HEK293 (cell line): Measurements from ENCODE around the gene MCAT.

Source experiments
- GLI4 ChIP-seq: fragments of 450-650 bp; formaldehyde crosslinking; IDR thresholded peaks from 2 replicates; pipeline ENCODE4 v1.5.1; 2016; ENCODE audit warnings: missing biosample characterization, missing genetic modification characterization
- HOXA7 ChIP-seq: sonication (generic); formaldehyde crosslinking; IDR thresholded peaks from 2 replicates; pipeline ENCODE4 v1.8.1; 2022; ENCODE audit warnings: missing genetic modification reagents, borderline replicate concordance
- KLF17 ChIP-seq: fragments of 450-650 bp; formaldehyde crosslinking; IDR thresholded peaks from 2 replicates; pipeline ENCODE4 v1.5.1; 2016; ENCODE audit warnings: missing biosample characterization, missing genetic modification characterization
- OVOL3 ChIP-seq: fragments of 450-650 bp; formaldehyde crosslinking; IDR thresholded peaks from 2 replicates; pipeline ENCODE4 v1.5.1; 2016; ENCODE audit warnings: missing biosample characterization, missing genetic modification characterization
- PRDM10 ChIP-seq: fragments of 450-650 bp; formaldehyde crosslinking; IDR thresholded peaks from 2 replicates; pipeline ENCODE4 v1.5.1; 2016; ENCODE audit warnings: missing biosample characterization, missing genetic modification characterization
- ZBTB10 ChIP-seq: fragments of 450-650 bp; formaldehyde crosslinking; IDR thresholded peaks from 2 replicates; pipeline ENCODE4 v1.5.1; 2016; ENCODE audit warnings: missing biosample characterization, missing genetic modification characterization
- ZBTB17 ChIP-seq: fragments of 450-650 bp; formaldehyde crosslinking; IDR thresholded peaks from 2 replicates; pipeline ENCODE4 v1.5.1; 2016; ENCODE audit warnings: missing biosample characterization, missing genetic modification characterization
- ZBTB48 ChIP-seq: fragments of 450-650 bp; formaldehyde crosslinking; IDR thresholded peaks from 2 replicates; pipeline ENCODE4 v1.5.1; 2016; ENCODE audit warnings: missing biosample characterization, missing genetic modification characterization
- ZBTB8A ChIP-seq: fragments of 450-650 bp; formaldehyde crosslinking; IDR thresholded peaks from 2 replicates; pipeline ENCODE4 v1.5.1; 2016; ENCODE audit warnings: missing biosample characterization, missing genetic modification characterization
- ZFP69B ChIP-seq: fragments of 450-650 bp; formaldehyde crosslinking; IDR thresholded peaks from 2 replicates; pipeline ENCODE4 v1.5.1; 2016; ENCODE audit warnings: missing biosample characterization, missing genetic modification characterization
- ZNF24 ChIP-seq: fragments of 450-650 bp; formaldehyde crosslinking; IDR thresholded peaks from 2 replicates; pipeline ENCODE4 v1.5.1; 2016; ENCODE audit warnings: missing biosample characterization, missing genetic modification characterization
- ZNF324 ChIP-seq: fragments of 450-650 bp; formaldehyde crosslinking; IDR thresholded peaks from 2 replicates; pipeline ENCODE4 v1.5.1; 2016; ENCODE audit warnings: missing biosample characterization, missing genetic modification characterization
- ZNF335 ChIP-seq: fragments of 450-650 bp; formaldehyde crosslinking; conservative IDR thresholded peaks from 2 replicates; pipeline ENCODE4 v1.5.1; 2016; ENCODE audit warnings: missing biosample characterization, missing genetic modification characterization
- ZNF416 ChIP-seq: fragments of 450-650 bp; formaldehyde crosslinking; IDR thresholded peaks from 2 replicates; pipeline ENCODE4 v1.5.1; 2016; ENCODE audit warnings: missing biosample characterization, missing genetic modification characterization
- ZNF561 ChIP-seq: fragments of 450-650 bp; IDR thresholded peaks from 2 replicates; pipeline ENCODE4 v1.5.1; 2018; ENCODE audit warnings: missing biosample characterization, missing genetic modification characterization, borderline replicate concordance
- ZNF585B ChIP-seq: fragments of 450-650 bp; formaldehyde crosslinking; IDR thresholded peaks from 2 replicates; pipeline ENCODE4 v1.5.1; 2016; ENCODE audit warnings: missing biosample characterization, missing genetic modification characterization
- ZNF654 ChIP-seq: fragments of 450-650 bp; formaldehyde crosslinking; IDR thresholded peaks from 2 replicates; pipeline ENCODE4 v1.5.1; 2016; ENCODE audit warnings: low read depth, missing biosample characterization, missing genetic modification characterization
- ZNF785 ChIP-seq: fragments of 450-650 bp; formaldehyde crosslinking; IDR thresholded peaks from 2 replicates; pipeline ENCODE4 v1.5.1; 2016; ENCODE audit warnings: missing biosample characterization, missing genetic modification characterization
- ZNF837 ChIP-seq: fragments of 450-650 bp; formaldehyde crosslinking; IDR thresholded peaks from 2 replicates; pipeline ENCODE4 v1.5.1; 2016; ENCODE audit warnings: missing biosample characterization, missing genetic modification characterization
- ZSCAN16 ChIP-seq: fragments of 450-650 bp; formaldehyde crosslinking; IDR thresholded peaks from 2 replicates; pipeline ENCODE4 v1.5.1; 2016; ENCODE audit warnings: missing biosample characterization, missing genetic modification characterization
- ZSCAN23 ChIP-seq: fragments of 450-650 bp; formaldehyde crosslinking; IDR thresholded peaks from 2 replicates; pipeline ENCODE4 v1.5.1; 2016; ENCODE audit warnings: missing biosample characterization, missing genetic modification characterization
- TF ChIP-seq, protein P1 (sequence below): fragments of 450-650 bp; formaldehyde crosslinking; IDR thresholded peaks from 2 replicates; pipeline ENCODE4 v1.5.1; 2016; ENCODE audit warnings: missing biosample characterization, missing genetic modification characterization
- TF ChIP-seq, protein P2 (sequence below): fragments of 450-650 bp; formaldehyde crosslinking; IDR thresholded peaks from 2 replicates; pipeline ENCODE4 v1.5.1; 2017; ENCODE audit warnings: missing biosample characterization, missing genetic modification characterization

MCAT gene

GRCh38 chr22:43088984-43089717 is 54.0 kb downstream of the MCAT start, which contains the start of gene TTLL1 (continued):
- TF ChIP-seq, protein P1, sequence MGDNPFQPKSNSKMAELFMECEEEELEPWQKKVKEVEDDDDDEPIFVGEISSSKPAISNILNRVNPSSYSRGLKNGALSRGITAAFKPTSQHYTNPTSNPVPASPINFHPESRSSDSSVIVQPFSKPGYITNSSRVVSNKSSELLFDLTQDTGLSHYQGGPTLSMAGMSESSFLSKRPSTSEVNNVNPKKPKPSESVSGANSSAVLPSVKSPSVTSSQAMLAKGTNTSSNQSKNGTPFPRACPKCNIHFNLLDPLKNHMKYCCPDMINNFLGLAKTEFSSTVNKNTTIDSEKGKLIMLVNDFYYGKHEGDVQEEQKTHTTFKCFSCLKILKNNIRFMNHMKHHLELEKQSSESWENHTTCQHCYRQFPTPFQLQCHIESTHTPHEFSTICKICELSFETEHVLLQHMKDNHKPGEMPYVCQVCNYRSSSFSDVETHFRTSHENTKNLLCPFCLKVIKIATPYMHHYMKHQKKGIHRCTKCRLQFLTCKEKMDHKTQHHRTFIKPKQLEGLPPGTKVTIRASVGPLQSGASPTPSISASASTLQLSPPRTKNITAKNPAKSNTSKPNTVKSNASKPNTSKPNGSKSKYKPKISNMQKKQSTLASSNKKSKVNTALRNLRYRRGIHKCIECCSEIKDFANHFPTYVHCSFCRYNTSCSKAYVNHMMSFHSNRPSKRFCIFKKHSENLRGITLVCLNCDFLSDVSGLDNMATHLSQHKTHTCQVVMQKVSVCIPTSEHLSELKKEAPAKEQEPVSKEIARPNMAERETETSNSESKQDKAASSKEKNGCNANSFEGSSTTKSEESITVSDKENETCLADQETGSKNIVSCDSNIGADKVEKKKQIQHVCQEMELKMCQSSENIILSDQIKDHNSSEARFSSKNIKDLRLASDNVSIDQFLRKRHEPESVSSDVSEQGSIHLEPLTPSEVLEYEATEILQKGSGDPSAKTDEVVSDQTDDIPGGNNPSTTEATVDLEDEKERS (tag by site-specific recombination), result 0 out of 2 replicates have a peak, but pooled peaks have one; percentile 18
- TF ChIP-seq ZNF785 (tag by site-specific recombination) (peak; percentile 77; the same call in 1 of the 2 replicates), ZBTB17 (tag by site-specific recombination) (peak; percentile 99), ZSCAN16 (tag by site-specific recombination) (peak; percentile 66; the same call in 1 of the 2 replicates), ZNF837 (tag by site-specific recombination) (no peak), ZNF335 (tag by site-specific recombination) (peak; percentile 75), ZNF654 (tag by site-specific recombination) (no peak), ZFP69B (tag by site-specific recombination) (peak; percentile 54), HOXA7 (CRISPR knock-in tag) (no peak), ZNF24 (tag by site-specific recombination) (peak; percentile 73), KLF17 (tag by site-specific recombination) (peak; percentile 77), ZBTB48 (peak; percentile 29; the same call in 1 of the 2 replicates), PRDM10 (tag by site-specific recombination) (no peak), OVOL3 (peak; percentile 15; the same call in 1 of the 2 replicates), ZNF585B (tag by site-specific recombination) (no peak), ZNF416 (tag by site-specific recombination) (no peak), ZNF324 (tag by site-specific recombination) (no peak), GLI4 (tag by site-specific recombination) (0 out of 2 replicates have a peak, but pooled peaks have one; percentile 53), ZBTB10 (tag by site-specific recombination) (peak; percentile 60; the same call in 1 of the 2 replicates), ZSCAN23 (tag by site-specific recombination) (peak; percentile 76; the same call in 1 of the 2 replicates), ZNF561 (tag by site-specific recombination) (peak; percentile 51; the same call in 1 of the 2 replicates), ZBTB8A (tag by site-specific recombination) (peak; percentile 93)
- TF ChIP-seq, protein P2, sequence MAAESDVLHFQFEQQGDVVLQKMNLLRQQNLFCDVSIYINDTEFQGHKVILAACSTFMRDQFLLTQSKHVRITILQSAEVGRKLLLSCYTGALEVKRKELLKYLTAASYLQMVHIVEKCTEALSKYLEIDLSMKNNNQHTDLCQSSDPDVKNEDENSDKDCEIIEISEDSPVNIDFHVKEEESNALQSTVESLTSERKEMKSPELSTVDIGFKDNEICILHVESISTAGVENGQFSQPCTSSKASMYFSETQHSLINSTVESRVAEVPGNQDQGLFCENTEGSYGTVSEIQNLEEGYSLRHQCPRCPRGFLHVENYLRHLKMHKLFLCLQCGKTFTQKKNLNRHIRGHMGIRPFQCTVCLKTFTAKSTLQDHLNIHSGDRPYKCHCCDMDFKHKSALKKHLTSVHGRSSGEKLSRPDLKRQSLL (tag by site-specific recombination), result peak; percentile 85
